Measurements from ENCODE around the gene GBA2.

- TF ChIP-seq, protein P1, sequence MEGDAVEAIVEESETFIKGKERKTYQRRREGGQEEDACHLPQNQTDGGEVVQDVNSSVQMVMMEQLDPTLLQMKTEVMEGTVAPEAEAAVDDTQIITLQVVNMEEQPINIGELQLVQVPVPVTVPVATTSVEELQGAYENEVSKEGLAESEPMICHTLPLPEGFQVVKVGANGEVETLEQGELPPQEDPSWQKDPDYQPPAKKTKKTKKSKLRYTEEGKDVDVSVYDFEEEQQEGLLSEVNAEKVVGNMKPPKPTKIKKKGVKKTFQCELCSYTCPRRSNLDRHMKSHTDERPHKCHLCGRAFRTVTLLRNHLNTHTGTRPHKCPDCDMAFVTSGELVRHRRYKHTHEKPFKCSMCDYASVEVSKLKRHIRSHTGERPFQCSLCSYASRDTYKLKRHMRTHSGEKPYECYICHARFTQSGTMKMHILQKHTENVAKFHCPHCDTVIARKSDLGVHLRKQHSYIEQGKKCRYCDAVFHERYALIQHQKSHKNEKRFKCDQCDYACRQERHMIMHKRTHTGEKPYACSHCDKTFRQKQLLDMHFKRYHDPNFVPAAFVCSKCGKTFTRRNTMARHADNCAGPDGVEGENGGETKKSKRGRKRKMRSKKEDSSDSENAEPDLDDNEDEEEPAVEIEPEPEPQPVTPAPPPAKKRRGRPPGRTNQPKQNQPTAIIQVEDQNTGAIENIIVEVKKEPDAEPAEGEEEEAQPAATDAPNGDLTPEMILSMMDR (IDR thresholded peaks at IDR 0.05), result no peak
- no peak for TF ChIP-seq POLR2A (IDR thresholded peaks at IDR 0.05)
Measured at GRCh38 chr9:35769763-35770162, 20.7 kb upstream of the GBA2 start.

Measured in Peyer's patch (tissue), 4 donors.